Liver (tissue), 3 donors: ENCODE data around the gene MKNK2.

Source experiments
- CTCF ChIP-seq: fragments of 150-350 bp; IDR thresholded peaks from 2 replicates; pipeline ENCODE4 v1.5.1; 2017; ENCODE audit warnings: improper control_type of control experiment, low read depth, low read length; ENCODE audit not compliant: missing input control
- FOXA1 ChIP-seq: IDR thresholded peaks from 2 replicates; pipeline ENCODE4 v1.6.1; 2016; ENCODE audit warnings: antibody characterized with exemption
- SP1 ChIP-seq: IDR thresholded peaks from 2 replicates; pipeline ENCODE4 v1.6.1; 2018; ENCODE audit warnings: antibody characterized with exemption, mild to moderate bottlenecking
- TAF1 ChIP-seq: conservative IDR thresholded peaks from 2 replicates; pipeline ENCODE4 v1.6.1; 2016; ENCODE audit warnings: antibody characterized with exemption, mild to moderate bottlenecking
- donor health status: healthy.
- donor health status: healthy.

- TF ChIP-seq CTCF (no peak), FOXA1 (no peak), TAF1 (no peak), SP1 (no peak)
Observed at GRCh38 chr19:2047076-2047448, 4.0 kb downstream of the MKNK2 start.
